Adrenal gland (tissue), 12 donors: ENCODE data around the gene KCND2. TPM values are rescaled to one million over a fixed set of nuclear protein-coding genes. Genes with fewer than 3 reads are reported as not detected.

ENCODE experiments used
- DNase-seq, 7 donors: peaks; one replicate each; pipeline ENCODE4 v3.0.0-alpha.2; 2019 to 2020
- H3K27ac ChIP-seq, 5 donors: fragments of 200-600 bp; sonication (generic) in 4 of 5; 1 replicate in 3 of 5; 2 replicates in 2 of 5; pipeline versions ENCODE4 v1.5.1 to v1.8.0; 2016 to 2020; ENCODE audit warnings: mild to moderate bottlenecking in 1 of 5
- H3K27me3 ChIP-seq: fragments of 200-600 bp; 2 replicates; pipeline ENCODE4 v1.8.0; 2021
- H3K36me3 ChIP-seq, 2 donors: fragments of 200-600 bp; replicated peaks in 1 of 2; 1 replicate in 1 of 2; 2 replicates in 1 of 2; pipeline versions ENCODE4 v1.5.1 to v1.8.0; 2018 to 2022
- H3K4me1 ChIP-seq, 2 donors: fragments of 200-600 bp; replicated peaks in 1 of 2; 1 replicate in 1 of 2; 2 replicates in 1 of 2; pipeline versions ENCODE4 v1.5.1 to v1.8.0; 2018 to 2021
- H3K4me3 ChIP-seq, 4 donors: fragments of 200-600 bp; sonication (generic) in 3 of 4; one replicate each; pipeline ENCODE4 v1.5.1; 2016 to 2018
- H3K9me3 ChIP-seq, 3 donors: fragments of 200-600 bp; sonication (generic) in 1 of 3; replicated peaks in 1 of 3; 1 replicate in 2 of 3; 2 replicates in 1 of 3; pipeline versions ENCODE4 v1.5.1 to v1.8.0; 2016 to 2021
- POLR2A ChIP-seq, 2 donors: fragments of 450-650 bp; IDR thresholded peaks; one replicate each; pipeline ENCODE4 v1.6.1; 2017; ENCODE audit warnings: antibody characterized with exemption in 2 of 2, mild to moderate bottlenecking in 2 of 2, moderate library complexity in 1 of 2
- WGBS, 4 donors: extraction: QIAGEN DNeasy Blood & Tissue Kit in 2 of 4; methylation state at CpG; one replicate each; pipeline versions ENCODE4 v1.1.5 to v1.1.7; 2013 to 2017; 5-methylcytosine and 5-hydroxymethylcytosine counted together
- intact Hi-C, 2 donors: fragments of 100-400 bp; cut with DNase I; formaldehyde crosslinking; loops; one replicate each; pipeline versions ENCODE4 v1.14.1 to v1.15.0; 2022 to 2023
- polyA plus RNA-seq, 3 donors: library from polyadenylated mRNA; stranded (reverse); fragments of 200-250 nt in 2 of 3; fragments of 350-450 nt in 1 of 3; fragmentation: Illumina TruSeq in 1 of 3; extraction: RNeasy Lipid Tissue Mini Kit (QIAGEN cat#74804) in 1 of 3; gene quantifications; one replicate each; pipeline ENCODE4 v1.2.3, GENCODE V29; 2013 to 2014
- total RNA-seq, 9 donors: library from RNA; depleted of rRNA in 4 of 9; stranded (reverse); fragments of >200 nt in 4 of 9; fragments of 120-200 nt in 1 of 9; fragmentation: NEBNext Ultra II Directional in 1 of 9; extraction: Animal tissue kit (Norgen Biotek cat#: 25700) in 1 of 9; gene quantifications; one replicate each; pipeline versions ENCODE4 v1.1.0 to v1.2.4, GENCODE V29; 2013 to 2023
- TF ChIP-seq, protein P1 (sequence below), 6 experiments: fragments of 450-650 bp in 4 of 6; fragments of 200-600 bp in 2 of 6; sonication (generic) in 1 of 6; IDR thresholded peaks; 1 replicate in 5 of 6; 2 replicates in 1 of 6; pipeline versions ENCODE4 v1.5.1 to v1.8.0; 2016 to 2021; ENCODE audit warnings: antibody characterized with exemption in 6 of 6, mild to moderate bottlenecking in 2 of 6, moderate library complexity in 1 of 6
- donor health status: healthy with polysubstance abuse.
- donor health status: Bipolar disorder and iron deficiency.
- donor health status: DM: yes; HTN: yes; CAD: no.
- donor health status: DM: no; HTN: no; CAD: no.
- donor health status: DM: no; HTN: no; CAD: no.
- donor health status: DM: yes; HTN: yes; CAD: no.

KCND2 gene
- total and polyA plus RNA-seq, 12 donors, result 0.24 to 3.0 (median 0.81) TPM

DNA sequence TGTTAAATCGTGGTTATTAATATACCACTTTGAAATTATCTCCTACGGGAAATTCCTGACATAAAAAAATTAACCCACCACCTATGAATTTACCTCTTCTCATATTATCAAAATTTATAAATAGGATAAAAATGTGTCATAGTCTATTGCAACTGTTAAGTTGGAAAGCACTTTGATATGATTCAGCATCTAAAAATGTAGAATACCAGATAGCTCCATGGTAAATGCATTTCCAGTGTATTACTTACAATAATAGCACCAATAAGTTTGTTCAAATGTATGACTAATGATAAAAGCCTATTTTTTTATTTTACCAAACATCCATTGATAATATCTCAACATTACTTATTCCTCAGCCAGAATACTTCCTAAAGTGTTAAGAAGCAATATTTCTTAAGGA lies 13.6 kb upstream of the KCND2 start:
- no peaks in the 10 kb centered on the region for H3K4me1 ChIP-seq
- intact Hi-C loops, result no loop called here
- H3K9me3 ChIP-seq, result no peaks in the 10 kb centered on the region
- WGBS, 4 donors, result 78 to 87% (median 82%) methylated on average over 2 of the region's 2 CpGs
- no peak overlapping the region for H3K4me3 ChIP-seq
- no peak for TF ChIP-seq POLR2A (IDR thresholded peaks at IDR 0.05)
- TF ChIP-seq, protein P1, sequence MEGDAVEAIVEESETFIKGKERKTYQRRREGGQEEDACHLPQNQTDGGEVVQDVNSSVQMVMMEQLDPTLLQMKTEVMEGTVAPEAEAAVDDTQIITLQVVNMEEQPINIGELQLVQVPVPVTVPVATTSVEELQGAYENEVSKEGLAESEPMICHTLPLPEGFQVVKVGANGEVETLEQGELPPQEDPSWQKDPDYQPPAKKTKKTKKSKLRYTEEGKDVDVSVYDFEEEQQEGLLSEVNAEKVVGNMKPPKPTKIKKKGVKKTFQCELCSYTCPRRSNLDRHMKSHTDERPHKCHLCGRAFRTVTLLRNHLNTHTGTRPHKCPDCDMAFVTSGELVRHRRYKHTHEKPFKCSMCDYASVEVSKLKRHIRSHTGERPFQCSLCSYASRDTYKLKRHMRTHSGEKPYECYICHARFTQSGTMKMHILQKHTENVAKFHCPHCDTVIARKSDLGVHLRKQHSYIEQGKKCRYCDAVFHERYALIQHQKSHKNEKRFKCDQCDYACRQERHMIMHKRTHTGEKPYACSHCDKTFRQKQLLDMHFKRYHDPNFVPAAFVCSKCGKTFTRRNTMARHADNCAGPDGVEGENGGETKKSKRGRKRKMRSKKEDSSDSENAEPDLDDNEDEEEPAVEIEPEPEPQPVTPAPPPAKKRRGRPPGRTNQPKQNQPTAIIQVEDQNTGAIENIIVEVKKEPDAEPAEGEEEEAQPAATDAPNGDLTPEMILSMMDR (IDR thresholded peaks at IDR 0.05), result no peak
- H3K27me3 ChIP-seq, result no peaks in the 10 kb centered on the region
- no peak for DNase-seq
- no peak overlapping the region for H3K27ac ChIP-seq
- H3K36me3 ChIP-seq, result no peaks in the 10 kb centered on the region

DNA sequence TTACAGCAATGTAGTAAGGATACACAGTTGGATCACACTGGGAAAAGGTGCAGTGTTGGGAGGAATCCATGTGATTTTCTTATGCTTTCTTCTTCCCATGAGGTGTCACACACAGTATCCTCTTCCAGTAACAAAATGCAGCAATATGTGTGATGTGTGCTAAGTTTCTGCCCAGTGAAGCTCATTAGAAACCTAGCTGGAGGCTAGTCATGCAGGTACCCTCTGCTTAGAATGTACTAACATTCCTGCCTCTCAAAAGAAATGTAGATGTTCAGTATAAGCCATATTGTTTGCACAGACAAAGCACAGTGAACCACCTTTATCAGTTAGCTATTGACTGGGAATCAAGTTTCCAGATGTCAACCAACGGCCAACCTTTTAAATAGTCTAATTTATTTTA lies 12.9 kb upstream of the KCND2 start:
- H3K36me3 ChIP-seq, result no peaks in the 10 kb centered on the region
- DNase-seq, result no peak
- no peaks in the 10 kb centered on the region for H3K9me3 ChIP-seq
- no peak overlapping the region for H3K4me3 ChIP-seq
- H3K27me3 ChIP-seq, result no peaks in the 10 kb centered on the region
- intact Hi-C loops, result no loop called here
- 41 to 59% (median 42%) methylated on average over 1 of the region's 1 CpG for WGBS, 4 donors
- TF ChIP-seq POLR2A (IDR thresholded peaks at IDR 0.05), result no peak
- TF ChIP-seq, protein P1 (IDR thresholded peaks at IDR 0.05), result no peak
- H3K27ac ChIP-seq, result no peak overlapping the region
- no peaks in the 10 kb centered on the region for H3K4me1 ChIP-seq

DNA sequence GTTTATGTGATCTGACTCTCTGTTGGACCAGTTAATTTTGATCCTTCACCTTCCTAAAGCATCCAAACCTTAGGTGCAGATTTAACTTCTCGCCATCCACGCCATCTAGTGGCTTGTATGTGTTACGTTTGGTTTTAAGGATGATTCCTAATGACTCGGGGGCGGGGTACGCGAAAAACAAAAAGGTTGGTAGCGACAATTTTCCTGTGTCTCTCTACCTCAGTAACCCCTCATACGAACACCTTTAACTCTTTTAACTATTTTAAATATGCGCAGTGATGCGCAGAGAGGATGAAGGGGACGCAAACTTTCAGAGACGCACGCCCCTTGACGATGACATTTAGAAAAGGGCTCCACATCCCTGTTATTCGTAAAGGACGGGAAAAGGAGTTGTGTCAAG lies 714 bp upstream of the KCND2 start:
- DNase-seq, result peak in 4 of 7 donors; percentile 16 to 54 (median 28)

DNA sequence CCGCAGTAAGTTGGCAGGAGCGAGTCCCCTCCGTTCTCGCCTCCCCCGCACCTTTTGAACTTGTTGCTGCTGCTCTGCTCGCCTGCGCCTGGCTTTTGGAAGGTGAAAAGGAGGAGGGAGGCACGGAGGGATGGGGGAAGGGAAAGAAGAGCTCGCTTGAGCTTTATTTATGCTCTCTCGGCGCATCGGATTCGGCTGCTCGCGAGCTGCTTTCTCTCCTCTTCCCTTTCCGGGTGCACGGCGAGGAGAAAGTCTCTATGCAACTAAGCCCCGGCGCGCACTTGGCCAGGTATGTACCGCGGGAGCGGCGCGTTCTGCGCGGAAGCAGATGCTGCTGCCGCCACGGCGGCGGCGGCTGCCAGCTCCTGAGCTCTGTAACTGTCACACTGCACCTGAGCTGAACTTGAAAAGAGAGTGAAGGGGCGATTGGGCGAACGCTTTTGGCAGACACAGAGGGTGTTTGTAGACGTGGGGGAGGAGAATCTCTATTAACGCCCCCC lies 551 bp downstream of the KCND2 start:
- no peaks in the 10 kb centered on the region for H3K36me3 ChIP-seq
- TF ChIP-seq POLR2A (IDR thresholded peaks at IDR 0.05), result no peak
- TF ChIP-seq, protein P1 (IDR thresholded peaks at IDR 0.05), result no peak
- peaks cover 0 to 7% of the 10 kb centered on the region in 2 donors for H3K4me1 ChIP-seq
- no peaks in the 10 kb centered on the region for H3K9me3 ChIP-seq
- peak overlapping the region in 1 of 4 donors; percentile 48 for H3K4me3 ChIP-seq
- intact Hi-C loops, result loop anchor here (5.0 to 10.0 kb wide), 2 partner anchors 336 to 339 kb away; no protein-coding TSS in a partner anchor
- 0 to 1% (median 1%) methylated on average over 19 to 38 of the region's 38 CpGs for WGBS, 4 donors
- peak in 2 of 7 donors; percentile 19 to 53 for DNase-seq
- peaks cover 6% of the 10 kb centered on the region for H3K27me3 ChIP-seq
- H3K27ac ChIP-seq, result no peak overlapping the region

More for the DNA sequence above, 714 bp upstream of the KCND2 start:
- H3K36me3 ChIP-seq, result no peaks in the 10 kb centered on the region
- H3K9me3 ChIP-seq, result no peaks in the 10 kb centered on the region
- TF ChIP-seq, protein P1 (IDR thresholded peaks at IDR 0.05), result peak; percentile 35 to 64 (median 56)
- no peak for TF ChIP-seq POLR2A (IDR thresholded peaks at IDR 0.05)
- intact Hi-C loops, result loop anchor here (5.0 to 10.0 kb wide), 2 partner anchors 335 to 337 kb away; no protein-coding TSS in a partner anchor
- H3K27ac ChIP-seq, result no peak overlapping the region
- H3K27me3 ChIP-seq, result peaks cover 6% of the 10 kb centered on the region
- H3K4me1 ChIP-seq, result peaks cover 0 to 7% of the 10 kb centered on the region in 2 donors
- 1 to 3% (median 1%) methylated on average over 17 of the region's 17 CpGs for WGBS, 4 donors
- peak overlapping the region in 2 of 4 donors; percentile 15 to 48 for H3K4me3 ChIP-seq
